GM10847 (cell line): ENCODE measurements around the gene PPP1R3D.

Source experiments
- POLR2A ChIP-seq: IDR thresholded peaks from 2 replicates; pipeline ENCODE4 v1.6.1; 2011; ENCODE audit not compliant: insufficient read length; ENCODE audit errors: extremely low read depth

Gene PPP1R3D

DNA sequence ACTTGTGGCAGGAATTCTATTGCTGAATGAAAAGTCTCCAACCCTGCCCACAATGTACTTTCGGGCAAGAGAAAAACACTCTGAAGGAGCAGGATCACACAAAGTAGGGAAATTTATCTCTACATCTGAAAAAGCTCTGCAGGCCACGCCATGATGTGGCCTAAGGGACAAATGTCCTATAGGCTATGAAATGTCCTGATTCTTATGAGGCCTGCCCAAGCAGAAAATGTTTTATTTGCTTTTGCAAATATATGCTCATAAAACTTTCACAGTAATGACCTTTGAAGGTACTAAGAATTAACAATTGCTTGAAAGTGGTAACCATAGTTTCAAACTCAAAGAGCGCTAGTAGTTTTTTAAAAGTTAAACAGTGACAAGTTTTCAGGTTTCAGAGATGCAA, 37.6 kb downstream of the PPP1R3D start:
- TF ChIP-seq POLR2A, result no peak

DNA sequence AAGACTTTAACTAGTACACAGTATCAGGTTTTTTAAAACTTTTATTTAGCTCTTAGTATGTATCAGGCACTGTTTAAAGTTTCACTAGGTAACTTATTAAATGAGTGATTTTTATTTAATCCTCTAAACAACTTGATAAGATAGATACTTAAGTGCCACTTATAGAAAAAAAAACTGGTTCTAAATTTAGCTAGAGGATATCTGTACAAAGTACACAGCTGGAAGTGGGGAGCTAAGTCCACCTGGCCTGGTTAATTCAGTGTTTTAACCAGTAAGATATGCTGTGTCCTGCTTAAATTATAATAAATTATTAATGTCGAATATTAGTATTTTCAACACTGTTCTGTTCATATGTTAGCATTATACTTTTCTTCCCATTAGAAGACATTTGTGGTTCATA, 44.2 kb downstream of the PPP1R3D start:
- no peak for TF ChIP-seq POLR2A

DNA sequence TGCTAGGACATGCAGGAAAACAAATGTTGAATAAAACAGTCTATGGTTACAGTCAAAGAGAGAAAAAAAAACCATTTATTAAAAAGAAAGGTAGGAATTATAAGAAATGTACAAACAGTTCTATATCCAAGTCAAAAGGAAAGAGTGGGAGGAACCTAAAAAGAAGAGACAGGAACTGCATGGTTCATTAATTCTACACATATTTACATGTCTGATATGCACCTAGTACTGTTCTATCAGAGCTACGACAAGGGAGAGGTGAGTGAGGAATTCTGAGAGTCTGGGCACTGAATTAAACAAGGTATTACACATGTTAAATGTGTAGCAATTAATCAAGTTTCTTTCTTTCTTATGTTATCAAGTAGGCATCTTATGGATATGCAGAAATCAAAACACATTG, 48.5 kb downstream of the PPP1R3D start:
- no peak for TF ChIP-seq POLR2A

DNA sequence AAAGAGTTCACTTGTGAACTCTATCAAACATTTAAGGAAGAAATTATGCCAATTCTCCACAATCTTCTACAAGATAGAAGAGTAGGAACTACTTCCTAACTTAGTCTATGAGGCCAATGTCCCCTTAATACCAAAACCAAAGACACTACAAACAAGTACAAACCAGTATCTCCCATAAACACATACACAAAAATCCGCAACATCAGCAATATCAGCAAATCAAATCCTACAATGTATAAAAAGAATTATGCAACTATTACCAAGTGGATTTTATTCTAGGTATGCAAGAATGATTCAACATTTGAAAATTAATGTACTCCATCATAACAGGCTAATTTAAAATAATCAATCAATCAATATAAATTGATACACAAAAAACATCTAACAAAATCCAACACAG, 52.1 kb downstream of the PPP1R3D start:
- TF ChIP-seq POLR2A, result no peak
